Neutrophil (primary cell): Measurements from ENCODE around the gene SUSD1.

Experiments
- H3K27ac ChIP-seq: fragments of 200-600 bp; sonication (generic); 2 replicates; pipeline ENCODE4 v1.5.1; 2016; ENCODE audit warnings: mild to moderate bottlenecking, moderate library complexity
- H3K27me3 ChIP-seq: fragments of 200-600 bp; sonication (generic); 2 replicates; pipeline ENCODE4 v1.6.0; 2016; ENCODE audit warnings: mild to moderate bottlenecking
- H3K36me3 ChIP-seq: fragments of 200-600 bp; sonication (generic); 2 replicates; pipeline ENCODE4 v1.5.1; 2017
- H3K4me1 ChIP-seq, 2 experiments: fragments of 200-600 bp in 1 of 2; sonication (generic) in 1 of 2; 1 replicate in 1 of 2; 2 replicates in 1 of 2; pipeline versions ENCODE4 v1.5.1 to v1.6.1; 2013 to 2016; ENCODE audit warnings: low read depth in 1 of 2, low read length in 1 of 2, mild to moderate bottlenecking in 1 of 2, moderate library complexity in 1 of 2; ENCODE audit not compliant: control insufficient read depth in 1 of 2, insufficient read depth in 1 of 2
- H3K4me3 ChIP-seq, 2 experiments: fragments of 200-600 bp in 1 of 2; sonication (generic) in 1 of 2; 1 replicate in 1 of 2; 2 replicates in 1 of 2; pipeline ENCODE4 v1.5.1; 2013 to 2016; ENCODE audit warnings: low read depth in 1 of 2, low read length in 1 of 2, mild to moderate bottlenecking in 1 of 2, moderate library complexity in 1 of 2
- H3K9me3 ChIP-seq: fragments of 200-600 bp; sonication (generic); 2 replicates; pipeline ENCODE4 v1.5.1; 2016
- TF ChIP-seq, protein P1 (sequence below): fragments of 200-600 bp; sonication (generic); IDR thresholded peaks from 2 replicates; pipeline ENCODE4 v1.5.1; 2016; ENCODE audit warnings: antibody characterized with exemption

Gene SUSD1

DNA sequence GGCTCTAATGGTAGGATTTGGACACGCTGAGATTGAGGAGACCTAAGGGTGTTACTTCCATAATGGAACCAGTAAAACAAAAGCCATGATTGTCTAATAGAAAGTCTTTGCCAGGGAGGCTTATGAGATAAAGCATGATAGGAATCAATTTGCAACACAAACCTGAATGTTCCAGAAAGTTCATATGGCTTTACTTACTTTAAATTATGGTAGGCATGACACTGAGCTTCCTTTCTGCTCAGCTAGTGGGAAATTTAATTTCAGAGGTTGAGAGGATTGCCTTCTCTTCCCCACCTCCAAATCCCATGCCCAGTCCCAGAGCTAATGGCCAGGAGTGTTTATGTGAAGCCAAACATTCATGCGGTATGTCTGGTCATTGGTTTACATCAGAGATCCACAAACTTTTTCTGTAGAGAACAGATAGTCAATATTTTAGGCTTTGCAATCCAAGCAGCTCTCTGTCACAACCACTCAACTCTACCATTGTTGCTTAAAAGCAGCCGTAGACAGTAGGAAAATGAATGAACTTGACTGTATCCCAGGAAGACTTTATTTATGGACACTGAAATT lies 164.0 kb downstream of the SUSD1 start:
- H3K27me3 ChIP-seq: peaks cover 19% of the 10 kb centered on the region
- no peak overlapping the region for H3K27ac ChIP-seq
- H3K4me3 ChIP-seq: no peak overlapping the region
- H3K4me1 ChIP-seq: peaks cover 0 to 16% of the 10 kb centered on the region in 2 experiments
- H3K36me3 ChIP-seq: no peaks in the 10 kb centered on the region
- TF ChIP-seq, protein P1, sequence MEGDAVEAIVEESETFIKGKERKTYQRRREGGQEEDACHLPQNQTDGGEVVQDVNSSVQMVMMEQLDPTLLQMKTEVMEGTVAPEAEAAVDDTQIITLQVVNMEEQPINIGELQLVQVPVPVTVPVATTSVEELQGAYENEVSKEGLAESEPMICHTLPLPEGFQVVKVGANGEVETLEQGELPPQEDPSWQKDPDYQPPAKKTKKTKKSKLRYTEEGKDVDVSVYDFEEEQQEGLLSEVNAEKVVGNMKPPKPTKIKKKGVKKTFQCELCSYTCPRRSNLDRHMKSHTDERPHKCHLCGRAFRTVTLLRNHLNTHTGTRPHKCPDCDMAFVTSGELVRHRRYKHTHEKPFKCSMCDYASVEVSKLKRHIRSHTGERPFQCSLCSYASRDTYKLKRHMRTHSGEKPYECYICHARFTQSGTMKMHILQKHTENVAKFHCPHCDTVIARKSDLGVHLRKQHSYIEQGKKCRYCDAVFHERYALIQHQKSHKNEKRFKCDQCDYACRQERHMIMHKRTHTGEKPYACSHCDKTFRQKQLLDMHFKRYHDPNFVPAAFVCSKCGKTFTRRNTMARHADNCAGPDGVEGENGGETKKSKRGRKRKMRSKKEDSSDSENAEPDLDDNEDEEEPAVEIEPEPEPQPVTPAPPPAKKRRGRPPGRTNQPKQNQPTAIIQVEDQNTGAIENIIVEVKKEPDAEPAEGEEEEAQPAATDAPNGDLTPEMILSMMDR: no peak
- no peaks in the 10 kb centered on the region for H3K9me3 ChIP-seq

DNA sequence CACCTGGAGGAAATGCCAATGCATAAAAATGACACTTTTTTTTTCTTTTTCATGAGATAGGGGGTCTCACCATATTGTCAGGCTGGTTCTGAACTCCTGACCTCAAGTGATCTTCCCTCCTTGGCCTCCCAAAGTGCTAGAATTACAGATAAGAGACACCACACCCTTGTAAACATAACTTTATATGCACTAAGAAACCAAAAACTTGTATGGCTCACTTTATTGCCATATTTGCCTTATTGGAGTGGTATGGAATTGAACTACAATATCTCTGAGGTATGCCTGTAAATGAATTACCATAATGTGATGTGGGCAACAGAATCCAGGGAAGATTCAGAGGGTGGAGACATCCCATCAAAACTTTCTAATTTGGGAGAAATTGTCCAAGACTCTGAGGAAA lies 164.6 kb downstream of the SUSD1 start:
- TF ChIP-seq, protein P1: no peak
- Histone ChIP-seq H3K4me3 (no peak overlapping the region), H3K27ac (no peak overlapping the region), H3K9me3 (no peaks in the 10 kb centered on the region), H3K36me3 (no peaks in the 10 kb centered on the region), H3K27me3 (peaks cover 13% of the 10 kb centered on the region), H3K4me1 (peaks cover 0 to 16% of the 10 kb centered on the region in 2 experiments)

DNA sequence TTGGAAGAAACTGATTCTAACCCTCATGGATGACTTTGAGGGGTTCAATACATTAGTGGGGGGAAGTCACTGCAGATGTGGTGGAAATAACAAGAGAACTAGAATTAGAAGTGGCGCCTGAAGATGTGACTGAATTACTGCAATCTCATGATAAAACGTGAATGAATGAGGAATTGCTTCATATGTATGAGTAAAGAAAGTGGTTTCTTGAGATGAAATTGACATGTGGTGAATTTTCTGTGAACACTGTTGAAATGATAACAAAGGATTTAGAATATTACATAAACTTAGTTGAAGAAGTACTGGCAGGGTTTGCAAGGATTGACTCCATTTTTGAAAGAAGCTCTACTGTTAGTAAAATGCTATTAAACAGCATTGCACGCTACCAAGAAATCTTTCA lies 165.4 kb downstream of the SUSD1 start:
- Histone ChIP-seq H3K4me3 (no peak overlapping the region), H3K4me1 (peaks cover 0 to 16% of the 10 kb centered on the region in 2 experiments)
- TF ChIP-seq, protein P1: no peak

DNA sequence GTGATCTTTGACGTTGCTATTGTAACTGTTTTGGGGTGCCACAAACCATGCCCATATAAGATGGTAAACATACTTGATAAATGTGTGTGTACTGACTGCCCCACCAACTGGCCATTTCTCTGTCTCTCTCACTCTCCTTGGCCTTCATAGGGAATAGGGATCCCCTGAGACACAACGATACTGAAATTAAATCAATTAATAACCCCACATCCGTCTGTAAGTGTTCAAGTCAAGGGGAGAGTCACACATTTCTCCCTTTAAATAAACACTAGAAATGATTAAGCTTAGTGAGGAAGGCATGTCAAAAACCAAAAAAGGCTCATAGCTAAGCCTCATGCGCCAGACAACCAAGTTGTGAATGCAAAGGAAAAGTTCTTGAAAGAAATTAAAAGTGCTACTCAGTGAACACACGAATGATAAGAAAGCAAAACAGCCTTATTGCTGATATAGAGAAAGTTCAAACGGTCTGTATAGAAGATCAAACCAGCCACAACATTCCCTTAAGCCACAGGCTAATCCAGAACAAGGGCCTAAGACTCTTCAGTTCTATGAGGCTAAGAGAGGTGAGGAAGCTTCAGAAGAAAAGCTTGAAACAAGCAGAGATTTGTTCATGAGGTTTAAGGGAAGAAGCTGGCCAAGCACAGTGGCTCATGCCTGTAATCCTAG lies 167.4 kb downstream of the SUSD1 start:
- Histone ChIP-seq H3K9me3 (no peaks in the 10 kb centered on the region), H3K27me3 (no peaks in the 10 kb centered on the region), H3K36me3 (no peaks in the 10 kb centered on the region), H3K4me1 (peaks cover 0 to 16% of the 10 kb centered on the region in 2 experiments), H3K4me3 (no peak overlapping the region), H3K27ac (no peak overlapping the region)
- TF ChIP-seq, protein P1: no peak

More for the DNA sequence above, 165.4 kb downstream of the SUSD1 start:
- Histone ChIP-seq H3K36me3 (no peaks in the 10 kb centered on the region), H3K27me3 (peaks cover 4% of the 10 kb centered on the region), H3K9me3 (no peaks in the 10 kb centered on the region), H3K27ac (no peak overlapping the region)

DNA sequence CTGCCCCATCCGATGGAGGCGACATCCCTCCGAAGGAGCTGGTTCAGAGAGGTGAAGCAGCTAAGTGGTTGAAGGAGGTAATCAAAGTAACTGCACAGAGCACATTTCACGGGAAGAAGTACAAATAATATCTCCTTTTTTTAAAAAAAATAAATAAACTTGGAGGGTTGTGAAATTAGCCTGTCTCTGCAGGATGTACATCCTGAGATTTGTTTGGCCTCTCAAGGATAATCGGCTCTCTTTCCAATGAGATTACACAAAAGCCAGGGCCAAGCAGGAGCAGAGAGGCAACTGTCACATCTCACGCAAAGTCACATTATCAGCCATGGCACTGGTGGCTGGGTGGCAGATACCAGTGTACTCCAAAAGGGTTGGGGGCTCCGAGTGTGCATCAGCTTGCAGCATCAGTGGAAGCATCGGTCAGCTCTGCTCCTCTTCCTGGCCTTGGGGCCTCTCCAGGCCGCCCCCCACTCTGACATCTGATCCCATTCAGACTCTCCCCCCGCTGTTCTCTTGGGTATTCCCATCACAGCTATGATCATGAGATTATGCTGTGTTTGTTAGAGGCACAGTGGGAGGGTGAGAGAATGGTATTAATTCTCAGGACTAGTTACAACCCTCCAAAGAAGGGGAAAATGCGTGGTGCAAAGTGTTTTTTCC lies 168.6 kb downstream of the SUSD1 start:
- TF ChIP-seq, protein P1: no peak
- Histone ChIP-seq H3K4me3 (no peak overlapping the region), H3K4me1 (peaks cover 0 to 11% of the 10 kb centered on the region in 2 experiments), H3K9me3 (no peaks in the 10 kb centered on the region), H3K27me3 (no peaks in the 10 kb centered on the region), H3K27ac (no peak overlapping the region), H3K36me3 (no peaks in the 10 kb centered on the region)
